ENCODE measurements around the gene GARRE1. TPM values are rescaled to one million over a fixed set of nuclear protein-coding genes. Genes with fewer than 3 reads are reported as not detected.
A peak's percentile ranks its signal among the peaks of the same experiment; 100 is the strongest.

GARRE1 gene
- total and polyA plus RNA-seq, 11 donors = 7.8 to 34.7 (median 20.6) TPM

- no peak for TF ChIP-seq POLR2A (IDR thresholded peaks at IDR 0.05)
- ATAC-seq = no peak
- intact Hi-C loops (cut with DNase I) = loop anchor here in 1 of 10 donors (10.0 kb wide), 1 partner anchor 119 kb away; no protein-coding TSS in a partner anchor
- Histone ChIP-seq H3K36me3 (peaks cover 0 to 100% (median 95%) of the 10 kb centered on the region in 9 donors), H3K4me1 (peaks cover 0 to 12% (median 0%) of the 10 kb centered on the region in 12 donors), H3K4me3 (no peak overlapping the region), H3K27me3 (no peaks in the 10 kb centered on the region), H3K27ac (peak overlapping the region in 1 of 12 donors; percentile 24), H3K9me3 (no peaks in the 10 kb centered on the region)
- WGBS, 4 donors = 93 to 100% (median 97%) methylated on average over 2 of the region's 2 CpGs
- no peak for DNase-seq
These were observed 28.3 kb upstream of the GARRE1 start for GRCh38 chr19:34226036-34226435.

GRCh38 chr19:34228347-34228746, 26.0 kb upstream of the GARRE1 start:
- 45 to 57% (median 51%) methylated on average over 1 of the region's 1 CpG for WGBS, 4 donors
- no peaks in the 10 kb centered on the region for H3K27me3 ChIP-seq
- H3K36me3 ChIP-seq = peaks cover 0 to 78% (median 73%) of the 10 kb centered on the region in 9 donors
- intact Hi-C loops (cut with DNase I) = loop anchor here in 1 of 10 donors (10.0 kb wide), 1 partner anchor 116 kb away; no protein-coding TSS in a partner anchor
- no peak for ATAC-seq
- no peaks in the 10 kb centered on the region for H3K9me3 ChIP-seq
- H3K27ac ChIP-seq = no peak overlapping the region
- no peak overlapping the region for H3K4me3 ChIP-seq
- peaks cover 0 to 30% (median 11%) of the 10 kb centered on the region in 12 donors for H3K4me1 ChIP-seq
- DNase-seq = no peak
- no peak for TF ChIP-seq CTCF (IDR thresholded peaks at IDR 0.05)

GRCh38 chr19:34228762-34229161, 25.6 kb upstream of the GARRE1 start:
- Histone ChIP-seq H3K4me3 (no peak overlapping the region), H3K27me3 (no peaks in the 10 kb centered on the region), H3K4me1 (peaks cover 0 to 32% (median 13%) of the 10 kb centered on the region in 12 donors), H3K36me3 (peaks cover 0 to 74% (median 69%) of the 10 kb centered on the region in 9 donors), H3K9me3 (no peaks in the 10 kb centered on the region), H3K27ac (no peak overlapping the region)
- DNase-seq (no peak), ATAC-seq (no peak)
- TF ChIP-seq CTCF (IDR thresholded peaks at IDR 0.05) = no peak
- no peak for TF ChIP-seq POLR2A (IDR thresholded peaks at IDR 0.05)
- intact Hi-C loops (cut with DNase I) = loop anchor here in 1 of 10 donors (10.0 kb wide), 1 partner anchor 116 kb away; no protein-coding TSS in a partner anchor
- 96 to 99% (median 97%) methylated on average over 3 of the region's 3 CpGs for WGBS, 4 donors

GRCh38 chr19:34229721-34230120, 24.6 kb upstream of the GARRE1 start:
- H3K27ac ChIP-seq = no peak overlapping the region
- 90 to 95% (median 91%) methylated on average over 4 of the region's 4 CpGs for WGBS, 4 donors
- intact Hi-C loops (cut with DNase I) = loop anchor here in 2 of 10 donors (10.0 kb wide), 1 partner anchor 115 kb away; no protein-coding TSS in a partner anchor
- DNase-seq (no peak), ATAC-seq (no peak)
- no peaks in the 10 kb centered on the region for H3K27me3 ChIP-seq
- no peaks in the 10 kb centered on the region for H3K9me3 ChIP-seq
- H3K36me3 ChIP-seq = peaks cover 0 to 65% (median 59%) of the 10 kb centered on the region in 9 donors
- H3K4me1 ChIP-seq = peaks cover 0 to 31% (median 13%) of the 10 kb centered on the region in 12 donors
- no peak overlapping the region for H3K4me3 ChIP-seq
- no peak for TF ChIP-seq POLR2A (IDR thresholded peaks at IDR 0.05)
- no peak for TF ChIP-seq CTCF (IDR thresholded peaks at IDR 0.05)

GRCh38 chr19:34230820-34231219, 23.5 kb upstream of the GARRE1 start:
- no peaks in the 10 kb centered on the region for H3K27me3 ChIP-seq
- intact Hi-C loops (cut with DNase I) = loop anchor here in 1 of 10 donors (10.0 kb wide), 1 partner anchor 114 kb away; no protein-coding TSS in a partner anchor
- H3K36me3 ChIP-seq = peaks cover 0 to 54% (median 48%) of the 10 kb centered on the region in 9 donors

More at GRCh38 chr19:34230820-34231219, 23.5 kb upstream of the GARRE1 start:
- H3K4me1 ChIP-seq = peaks cover 0 to 23% (median 13%) of the 10 kb centered on the region in 12 donors
- TF ChIP-seq CTCF (IDR thresholded peaks at IDR 0.05) (no peak), POLR2A (IDR thresholded peaks at IDR 0.05) (no peak)
- no peak for DNase-seq
- no peaks in the 10 kb centered on the region for H3K9me3 ChIP-seq
- H3K27ac ChIP-seq = no peak overlapping the region
- WGBS, 4 donors = 91 to 93% (median 91%) methylated on average over 10 of the region's 10 CpGs
- no peak overlapping the region for H3K4me3 ChIP-seq
- ATAC-seq = no peak

All from heart left ventricle (tissue), 16 donors.